Suprapubic skin (tissue), 3 donors: ENCODE results near the gene RPS3.

Experiments used
- EP300 ChIP-seq: sonication (generic); formaldehyde crosslinking; IDR thresholded peaks from one replicate; pipeline ENCODE4 v1.6.1; 2017; ENCODE audit warnings: antibody characterized with exemption
- POLR2A ChIP-seq, 2 donors: fragments of 450-650 bp; IDR thresholded peaks; one replicate each; pipeline ENCODE4 v1.6.1; 2017; ENCODE audit warnings: antibody characterized with exemption in 2 of 2, mild to moderate bottlenecking in 2 of 2, moderate library complexity in 2 of 2
- TF ChIP-seq, protein P1 (sequence below), 2 donors: fragments of 200-600 bp in 1 of 2; fragments of 450-650 bp in 1 of 2; sonication (generic) in 1 of 2; IDR thresholded peaks; one replicate each; pipeline ENCODE4 v1.5.1; 2016 to 2019; ENCODE audit warnings: antibody characterized with exemption in 2 of 2, mild to moderate bottlenecking in 1 of 2, moderate library complexity in 1 of 2

DNA sequence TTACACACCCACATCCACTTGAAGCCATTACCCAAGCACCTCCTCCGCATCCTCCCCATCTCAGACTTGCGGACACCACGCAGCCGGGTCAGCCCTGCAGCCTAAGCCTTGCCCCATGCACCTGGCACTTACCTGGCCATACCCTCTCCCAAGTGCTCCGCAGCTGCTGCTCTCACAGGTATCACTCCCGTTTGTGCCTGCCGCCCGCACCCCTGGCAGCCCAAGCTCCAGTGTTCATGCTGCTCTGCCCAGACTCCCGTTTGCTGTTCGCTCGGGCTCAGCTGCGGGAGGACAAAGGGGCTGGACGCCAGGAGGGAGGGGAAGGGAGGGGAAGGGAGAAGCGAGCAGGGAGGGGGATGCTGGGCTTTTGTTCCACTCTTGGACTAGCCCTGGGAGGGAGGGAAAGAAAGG lies 33.6 kb downstream of the RPS3 start, which contains the start of gene KLHL35:
- no peak for TF ChIP-seq POLR2A (IDR thresholded peaks at IDR 0.05)
- TF ChIP-seq EP300, result no peak
- TF ChIP-seq, protein P1, sequence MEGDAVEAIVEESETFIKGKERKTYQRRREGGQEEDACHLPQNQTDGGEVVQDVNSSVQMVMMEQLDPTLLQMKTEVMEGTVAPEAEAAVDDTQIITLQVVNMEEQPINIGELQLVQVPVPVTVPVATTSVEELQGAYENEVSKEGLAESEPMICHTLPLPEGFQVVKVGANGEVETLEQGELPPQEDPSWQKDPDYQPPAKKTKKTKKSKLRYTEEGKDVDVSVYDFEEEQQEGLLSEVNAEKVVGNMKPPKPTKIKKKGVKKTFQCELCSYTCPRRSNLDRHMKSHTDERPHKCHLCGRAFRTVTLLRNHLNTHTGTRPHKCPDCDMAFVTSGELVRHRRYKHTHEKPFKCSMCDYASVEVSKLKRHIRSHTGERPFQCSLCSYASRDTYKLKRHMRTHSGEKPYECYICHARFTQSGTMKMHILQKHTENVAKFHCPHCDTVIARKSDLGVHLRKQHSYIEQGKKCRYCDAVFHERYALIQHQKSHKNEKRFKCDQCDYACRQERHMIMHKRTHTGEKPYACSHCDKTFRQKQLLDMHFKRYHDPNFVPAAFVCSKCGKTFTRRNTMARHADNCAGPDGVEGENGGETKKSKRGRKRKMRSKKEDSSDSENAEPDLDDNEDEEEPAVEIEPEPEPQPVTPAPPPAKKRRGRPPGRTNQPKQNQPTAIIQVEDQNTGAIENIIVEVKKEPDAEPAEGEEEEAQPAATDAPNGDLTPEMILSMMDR (IDR thresholded peaks at IDR 0.05), result no peak
